Left lung (tissue), 10 donors: ENCODE data around the gene AGO3. TPM values are rescaled to one million over a fixed set of nuclear protein-coding genes. Genes with fewer than 3 reads are reported as not detected.
A peak's percentile ranks its signal among the peaks of the same experiment; 100 is the strongest.

ENCODE experiments used
- ATAC-seq: fragments of 200-7000 bp; cut with Tn5 transposase; one replicate; pipeline ENCODE4 v1.9.1; 2020; ENCODE audit warnings: moderate library complexity
- DNase-seq, 4 donors: peaks; one replicate each; pipeline ENCODE4 v3.0.0-alpha.2; 2013 to 2020
- H3K27ac ChIP-seq, 2 donors: fragments of 200-600 bp; sonication (generic) in 1 of 2; one replicate each; pipeline versions ENCODE4 v1.5.0 to v1.8.0; 2020 to 2021
- H3K27me3 ChIP-seq, 2 donors: fragments of 200-600 bp; sonication (generic) in 1 of 2; one replicate each; pipeline versions ENCODE4 v1.5.0 to v1.8.0; 2020 to 2021
- H3K36me3 ChIP-seq, 2 donors: fragments of 200-600 bp; sonication (generic) in 1 of 2; one replicate each; pipeline versions ENCODE4 v1.5.0 to v1.8.0; 2020 to 2021
- H3K4me1 ChIP-seq, 2 donors: fragments of 200-600 bp; one replicate each; pipeline ENCODE4 v1.8.0; 2021
- H3K4me3 ChIP-seq, 2 donors: fragments of 200-600 bp; sonication (generic) in 1 of 2; one replicate each; pipeline versions ENCODE4 v1.5.0 to v1.8.0; 2020 to 2021; ENCODE audit warnings: mild to moderate bottlenecking in 1 of 2
- H3K9me3 ChIP-seq, 2 donors: fragments of 200-600 bp; sonication (generic) in 1 of 2; one replicate each; pipeline versions ENCODE4 v1.5.0 to v1.8.0; 2020 to 2021
- CTCF ChIP-seq, 2 donors: fragments of 200-600 bp; sonication (generic) in 1 of 2; IDR thresholded peaks; one replicate each; pipeline versions ENCODE4 v1.5.0 to v1.8.0; 2021; ENCODE audit warnings: antibody characterized with exemption in 2 of 2
- intact Hi-C, 2 donors: fragments of 100-400 bp; cut with DNase I; formaldehyde crosslinking; loops; one replicate each; pipeline versions ENCODE4 v1.11.2 to v1.14.2; 2022
- polyA plus RNA-seq, 6 donors: library from polyadenylated mRNA; unstranded; fragments of 120-200 nt; gene quantifications; one replicate each; pipeline ENCODE4 v1.2.1, GENCODE V29; 2013; ENCODE audit not compliant: insufficient read length in 6 of 6
- total RNA-seq, 2 donors: library from RNA; stranded (reverse); fragmentation: NEBNext Ultra II Directional; extraction: Animal tissue kit (Norgen Biotek cat#: 25700); gene quantifications; one replicate each; pipeline ENCODE4 v1.2.1, GENCODE V29; 2021
- donor health status: DM: no; HTN: yes; CAD: no.
- donor health status: DM: no; HTN: no; CAD: no.

The AGO3 gene
- total and polyA plus RNA-seq, 8 donors, result 18.7 to 30.1 (median 21.9) TPM

- Histone ChIP-seq H3K4me1 (no peaks in the 10 kb centered on the region), H3K9me3 (no peaks in the 10 kb centered on the region), H3K4me3 (no peak overlapping the region), H3K36me3 (peaks cover 0 to 40% of the 10 kb centered on the region in 2 donors), H3K27ac (no peak overlapping the region), H3K27me3 (no peaks in the 10 kb centered on the region)
- no peak for TF ChIP-seq CTCF (IDR thresholded peaks at IDR 0.05)
- intact Hi-C loops, result no loop called here
- DNase-seq (no peak), ATAC-seq (no peak)
Measured at GRCh38 chr1:35980090-35980489, 49.2 kb downstream of the AGO3 start.

GRCh38 chr1:35988237-35988636 lies 57.3 kb downstream of the AGO3 start:
- Histone ChIP-seq H3K27me3 (no peaks in the 10 kb centered on the region), H3K4me1 (no peaks in the 10 kb centered on the region), H3K27ac (no peak overlapping the region), H3K9me3 (no peaks in the 10 kb centered on the region), H3K4me3 (no peak overlapping the region), H3K36me3 (peaks cover 0 to 50% of the 10 kb centered on the region in 2 donors)
- intact Hi-C loops, result no loop called here
- no peak for ATAC-seq
- no peak for TF ChIP-seq CTCF (IDR thresholded peaks at IDR 0.05)
- DNase-seq, result no peak

- DNase-seq (no peak), ATAC-seq (no peak)
- H3K27ac ChIP-seq, result no peak overlapping the region
- no peaks in the 10 kb centered on the region for H3K9me3 ChIP-seq
- intact Hi-C loops, result no loop called here
- no peaks in the 10 kb centered on the region for H3K4me1 ChIP-seq
- H3K4me3 ChIP-seq, result no peak overlapping the region
- no peak for TF ChIP-seq CTCF (IDR thresholded peaks at IDR 0.05)
- H3K36me3 ChIP-seq, result peaks cover 0 to 34% of the 10 kb centered on the region in 2 donors
- H3K27me3 ChIP-seq, result no peaks in the 10 kb centered on the region
Measured at GRCh38 chr1:36006941-36007500, 76.1 kb downstream of the AGO3 start.

- TF ChIP-seq CTCF (IDR thresholded peaks at IDR 0.05), result no peak
- intact Hi-C loops, result no loop called here
- ATAC-seq (no peak), DNase-seq (no peak)
- H3K27me3 ChIP-seq, result no peaks in the 10 kb centered on the region
- H3K4me1 ChIP-seq, result no peaks in the 10 kb centered on the region
- H3K4me3 ChIP-seq, result no peak overlapping the region
- peak overlapping the region in 1 of 2 donors; percentile 9 for H3K27ac ChIP-seq
- no peaks in the 10 kb centered on the region for H3K9me3 ChIP-seq
- peaks cover 0 to 40% of the 10 kb centered on the region in 2 donors for H3K36me3 ChIP-seq
Measured at GRCh38 chr1:36007741-36008140, 76.8 kb downstream of the AGO3 start.

GRCh38 chr1:36008546-36009197 lies 77.8 kb downstream of the AGO3 start:
- TF ChIP-seq CTCF (IDR thresholded peaks at IDR 0.05), result no peak
- intact Hi-C loops, result no loop called here
- Histone ChIP-seq H3K36me3 (peaks cover 0 to 49% of the 10 kb centered on the region in 2 donors), H3K27me3 (no peaks in the 10 kb centered on the region), H3K9me3 (no peaks in the 10 kb centered on the region), H3K27ac (peak overlapping the region; percentile 9 to 34), H3K4me3 (no peak overlapping the region), H3K4me1 (no peaks in the 10 kb centered on the region)
- ATAC-seq (peak; percentile 91), DNase-seq (peak in 1 of 4 donors; percentile 8)
